A673 (cell line): ENCODE data around the gene PRR12. TPM values are rescaled to one million over a fixed set of nuclear protein-coding genes. Genes with fewer than 3 reads are reported as not detected.

ENCODE experiments used
- BruUV-seq: library from RNA; stranded (reverse); fragments of 400-500 nt; replicated peaks from 2 replicates; lab custom pipeline; 2021; lab: Mats Ljungman, UMichigan
- CTCF ChIA-PET: fragments of 300-600 bp; sonication (Branson Sonifier 250); formaldehyde crosslinking; loops from one replicate; lab custom pipeline; 2022; ENCODE audit warnings: antibody characterized with exemption; lab: Charles Lee
- POLR2A ChIA-PET: fragments of 300-600 bp; sonication (Branson Sonifier 250); formaldehyde crosslinking; loops from one replicate; lab custom pipeline; 2022; ENCODE audit warnings: antibody characterized with exemption; ENCODE audit not compliant: low non-redundant PET; lab: Charles Lee
- DNase-seq: peaks from one replicate; pipeline ENCODE4 v3.0.0-alpha.2; 2015; ENCODE audit warnings: low spot score
- H3K27ac ChIP-seq: fragments of 200-600 bp; sonication (generic); 2 replicates; pipeline ENCODE4 v1.5.1; 2016; ENCODE audit warnings: mixed run types, low read depth, mild to moderate bottlenecking, mixed read lengths, antibody characterized with exemption, low read length; ENCODE audit not compliant: poor library complexity, severe bottlenecking
- H3K27me3 ChIP-seq: fragments of 200-600 bp; sonication (generic); replicated peaks from 2 replicates; pipeline ENCODE4 v1.6.1; 2017; ENCODE audit warnings: mixed run types, low read depth, mild to moderate bottlenecking, mixed read lengths, antibody characterized with exemption, low read length; ENCODE audit not compliant: insufficient read depth, poor library complexity
- H3K36me3 ChIP-seq: fragments of 200-600 bp; sonication (generic); 2 replicates; pipeline ENCODE4 v1.6.1; 2016; ENCODE audit warnings: mixed run types, mild to moderate bottlenecking, mixed read lengths, antibody characterized with exemption, low read length; ENCODE audit not compliant: insufficient read depth, poor library complexity, severe bottlenecking
- H3K4me1 ChIP-seq: fragments of 200-600 bp; sonication (generic); 2 replicates; pipeline ENCODE4 v1.6.1; 2017; ENCODE audit warnings: mixed run types, mild to moderate bottlenecking, mixed read lengths, antibody characterized with exemption, low read length; ENCODE audit not compliant: insufficient read depth, poor library complexity, severe bottlenecking
- H3K4me3 ChIP-seq: fragments of 200-600 bp; sonication (generic); 2 replicates; pipeline ENCODE4 v1.5.1; 2016; ENCODE audit warnings: low read depth, mixed run types, mild to moderate bottlenecking, mixed read lengths, low read length; ENCODE audit not compliant: poor library complexity, severe bottlenecking
- H3K9me3 ChIP-seq: fragments of 200-600 bp; sonication (generic); 2 replicates; pipeline ENCODE4 v1.6.1; 2016; ENCODE audit warnings: mixed run types, low read depth, mild to moderate bottlenecking, mixed read lengths, antibody characterized with exemption, low read length; ENCODE audit not compliant: poor library complexity, severe bottlenecking
- CTCF ChIP-seq: fragments of 300-800, 200-600 bp; sonication (generic); conservative IDR thresholded peaks from 2 replicates; pipeline ENCODE4 v1.5.1; 2017; ENCODE audit warnings: low read depth, mild to moderate bottlenecking, antibody characterized with exemption, low read length, moderate library complexity, mixed read lengths
- EZH2 ChIP-seq: fragments of 200-600 bp; sonication (generic); IDR thresholded peaks from 2 replicates; pipeline ENCODE4 v1.6.1; 2017; ENCODE audit warnings: borderline replicate concordance, low read depth, mild to moderate bottlenecking, mixed read lengths, antibody characterized with exemption, low read length; ENCODE audit not compliant: poor library complexity, severe bottlenecking
- intact Hi-C: fragments of 100-400 bp; cut with micrococcal nuclease; formaldehyde crosslinking; loops from one replicate; pipeline ENCODE4 v1.10.0; 2022; ENCODE audit not compliant: unreplicated experiment
- total RNA-seq: library from RNA; stranded (reverse); gene quantifications from 2 replicates; pipeline ENCODE4 v1.2.3, GENCODE V29; 2021

PRR12 gene
- total RNA-seq, 1 experiment from 2014 or later = 54.0 TPM

DNA sequence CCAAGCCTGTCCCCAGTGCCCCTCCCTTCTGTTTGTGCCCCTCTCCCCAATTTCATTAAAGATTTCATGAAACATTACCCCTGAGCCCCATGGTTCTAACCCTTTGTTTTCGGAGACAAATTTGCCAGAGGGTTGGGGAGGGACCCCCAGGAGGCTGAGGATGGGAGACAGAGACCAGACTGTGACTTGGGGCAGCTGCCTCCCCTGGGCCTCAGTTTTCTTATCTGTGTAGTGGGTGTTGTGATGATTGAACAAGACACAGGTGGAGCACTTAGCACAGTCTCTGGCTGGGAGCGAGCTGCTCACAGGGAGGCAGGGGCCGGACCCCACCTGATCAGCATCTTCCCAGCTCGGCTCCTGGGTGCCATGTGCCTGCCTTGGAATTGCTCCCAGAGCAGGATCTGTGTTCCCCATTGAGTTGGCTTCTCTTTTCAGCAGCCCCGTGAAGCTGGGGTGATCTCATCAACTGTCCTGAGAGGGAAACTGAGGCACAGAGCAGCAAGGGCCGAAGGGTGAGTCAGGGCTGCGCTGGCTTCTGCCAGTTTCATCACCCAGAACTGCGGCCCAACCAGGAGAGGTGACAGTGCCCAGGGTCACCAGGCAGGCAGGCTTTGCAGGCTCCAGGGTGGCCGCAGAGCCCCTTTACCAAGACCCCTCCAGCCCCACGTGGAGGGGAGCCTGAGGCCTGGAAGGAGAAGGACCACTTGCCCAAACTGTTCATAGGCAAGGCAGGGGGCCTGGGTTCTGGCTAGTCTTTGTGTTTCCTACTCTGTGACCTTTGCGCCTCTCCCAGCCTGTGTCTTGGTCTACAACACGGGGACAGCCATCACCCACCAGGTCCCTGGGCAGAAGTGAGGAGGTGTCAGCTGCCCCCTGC, 67.8 kb downstream of the PRR12 start:
- BruUV-seq = no TSS peak
- CTCF ChIA-PET = no interaction called here
- Histone ChIP-seq H3K4me3 (no peak overlapping the region), H3K9me3 (no peaks in the 10 kb centered on the region), H3K36me3 (peaks cover 79% of the 10 kb centered on the region), H3K27ac (no peak overlapping the region), H3K4me1 (peaks cover 2% of the 10 kb centered on the region), H3K27me3 (no peaks in the 10 kb centered on the region)
- no peak for TF ChIP-seq EZH2
- TF ChIP-seq CTCF = no peak
- intact Hi-C loops = no loop called here
- no peak for DNase-seq
- POLR2A ChIA-PET = no interaction called here

DNA sequence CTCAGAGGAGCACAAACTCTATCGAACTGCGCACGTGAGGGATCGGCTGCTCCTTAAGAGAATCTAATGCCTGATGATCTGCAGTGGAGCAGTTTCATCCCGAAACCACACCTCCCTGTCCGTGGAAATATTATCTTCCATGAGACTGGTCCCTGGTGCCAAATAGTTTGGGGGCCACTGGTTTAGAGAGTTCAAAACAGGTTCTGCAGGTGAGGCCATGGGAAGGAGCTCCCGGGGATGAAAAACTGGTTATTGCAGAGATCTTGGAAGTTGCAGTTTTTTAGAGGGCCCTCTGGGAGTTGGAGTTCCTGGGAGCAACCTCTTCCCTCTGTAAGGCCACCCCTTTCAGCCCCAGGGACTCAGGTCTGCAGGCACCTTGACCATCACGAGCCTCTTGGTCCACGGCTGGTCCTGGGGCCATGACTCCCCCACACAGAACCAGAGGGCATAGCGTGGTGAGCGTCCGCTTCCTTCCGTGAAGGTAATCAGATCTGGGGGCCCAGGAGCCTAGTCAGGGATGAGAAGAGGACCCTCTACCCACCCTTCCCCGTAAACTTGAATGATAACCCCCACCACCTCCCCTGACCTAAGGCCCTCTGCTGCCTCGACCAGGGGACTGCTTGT, 69.5 kb downstream of the PRR12 start:
- Histone ChIP-seq H3K4me3 (no peak overlapping the region), H3K27ac (no peak overlapping the region), H3K4me1 (peaks cover 7% of the 10 kb centered on the region), H3K27me3 (no peaks in the 10 kb centered on the region), H3K36me3 (peaks cover 62% of the 10 kb centered on the region), H3K9me3 (no peaks in the 10 kb centered on the region)
- DNase-seq = no peak
- TF ChIP-seq EZH2 (no peak), CTCF (no peak)
- ChIA-PET CTCF (interaction anchor here (0.6 kb wide), 1 partner anchor 158 kb away, joined by 3 read pairs; the partner anchor contains the start of gene MED25), POLR2A (no interaction called here)
- no TSS peak for BruUV-seq
- intact Hi-C loops = no loop called here

DNA sequence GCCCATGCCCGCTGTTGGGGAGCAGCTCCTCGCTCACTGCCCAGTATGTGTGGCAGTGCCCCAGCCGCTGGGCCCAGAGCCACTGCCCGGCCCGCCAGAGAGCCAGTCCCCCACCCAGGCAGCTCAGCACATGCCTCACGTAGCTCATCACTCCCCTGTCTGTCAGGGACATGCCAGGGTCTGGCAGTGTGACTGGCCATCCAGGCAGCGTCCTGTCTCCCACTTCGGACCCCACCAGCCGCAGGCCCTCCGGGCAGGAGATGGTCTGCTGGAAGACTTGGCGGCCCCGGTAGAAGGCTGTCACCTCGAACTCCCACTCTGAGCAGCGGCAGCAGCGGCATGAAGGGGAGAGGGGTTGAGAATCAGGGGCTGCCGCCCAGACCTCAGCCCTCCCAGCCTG, 71.0 kb downstream of the PRR12 start:
- intact Hi-C loops = no loop called here
- no peak for TF ChIP-seq CTCF
- no peak for TF ChIP-seq EZH2
- Histone ChIP-seq H3K27ac (no peak overlapping the region), H3K4me3 (no peak overlapping the region), H3K27me3 (no peaks in the 10 kb centered on the region), H3K36me3 (peaks cover 51% of the 10 kb centered on the region), H3K9me3 (no peaks in the 10 kb centered on the region), H3K4me1 (peaks cover 12% of the 10 kb centered on the region)
- ChIA-PET POLR2A (interaction anchor here (0.7 kb wide), 1 partner anchor 22 kb away, joined by 4 read pairs; no protein-coding TSS in a partner anchor), CTCF (no interaction called here)
- BruUV-seq = no TSS peak
- no peak for DNase-seq
